ENCODE results near the gene PPP4R2. TPM values are rescaled to one million over a fixed set of nuclear protein-coding genes. Genes with fewer than 3 reads are reported as not detected.

PPP4R2 gene
- total and polyA plus RNA-seq, 10 of the 15 experiments (the other 5 are each of a cell fraction or from before 2014, with no cell fraction given): 16.7 to 83.4 (median 38.9) TPM

- no peak overlapping the region for H3K27ac ChIP-seq (ENCODE audit: control insufficient read depth, insufficient read depth)
- no TSS peak for BruUV-seq (replicated peaks)
- no peaks in the 10 kb centered on the region for H3K79me2 ChIP-seq (ENCODE audit: control insufficient read depth, insufficient read depth, low read length)
- H3K9me3 ChIP-seq (replicated peaks; ENCODE audit: control insufficient read depth, insufficient read depth, low read length): no peaks in the 10 kb centered on the region
- ChIA-PET POLR2A (interaction anchor here (0.9 kb wide), 1 partner anchor 19 kb away, joined by 4 read pairs; no protein-coding TSS in a partner anchor), RAD21 (ENCODE audit: unreplicated experiment) (interaction anchor here (1.0 kb wide), 2 partner anchors 78 to 80 kb away, joined by 3 read pairs; no protein-coding TSS in a partner anchor), SMC1A (ENCODE audit: uncharacterized antibody, unreplicated experiment) (interaction anchor here (0.8 to 2.2 kb wide), 3 partner anchors 10 to 24 kb away, joined by 5 to 13 read pairs (median 6); no protein-coding TSS in a partner anchor), CTCF (interaction anchor here (1.1 to 1.2 kb wide), 2 partner anchors 12 to 80 kb away, joined by 3 to 6 read pairs; no protein-coding TSS in a partner anchor)
- FAIRE-seq: no peak
- 0% methylated on average over 1 of the region's 1 CpG for WGBS (ENCODE audit: insufficient coverage, insufficient replicate concordance, low lambda C conversion rate, missing lambda C conversion rate)
- in situ Hi-C loops (cut with MboI): no loop called here
- ATAC-seq: no peak
- H2AFZ ChIP-seq (ENCODE audit: control insufficient read depth, low read depth, low read length): no peak overlapping the region
- peaks cover 25% of the 10 kb centered on the region for H3K4me1 ChIP-seq (ENCODE audit: control insufficient read depth, insufficient read depth, low read length)
- no peak overlapping the region for H3K9ac ChIP-seq (ENCODE audit: control insufficient read depth, insufficient read depth, low read length)
- no peaks in the 10 kb centered on the region for H3K36me3 ChIP-seq (ENCODE audit: control insufficient read depth in 2 of 2, insufficient read depth in 2 of 2, low read length in 1 of 2)
- no peaks in the 10 kb centered on the region for H3K27me3 ChIP-seq (replicated peaks in 1 of 2; ENCODE audit: control insufficient read depth in 2 of 2, insufficient read depth in 2 of 2, low read length in 1 of 2)
- H3K4me2 ChIP-seq (ENCODE audit: control insufficient read depth, insufficient read depth): no peak overlapping the region
- H4K20me1 ChIP-seq (ENCODE audit: control insufficient read depth, insufficient read depth): no peaks in the 10 kb centered on the region
- no peak for DNase-seq (ENCODE audit: low read depth, low spot score)
- intact Hi-C loops (cut with micrococcal nuclease; ENCODE audit: unreplicated experiment): loop anchor here (2.0 to 10.0 kb wide), 2 partner anchors 20 to 518 kb away; partner anchors contain the start of gene PPP4R2
- no peak overlapping the region for H3K4me3 ChIP-seq
- no peak for TF ChIP-seq RB1 (IDR thresholded peaks at IDR 0.05; ENCODE audit: borderline replicate concordance)
- TF ChIP-seq ETV6 (conservative IDR thresholded peaks at IDR 0.05 in 1 of 2, IDR thresholded peaks at IDR 0.05 in 1 of 2; ENCODE audit: borderline replicate concordance in 1 of 2, low read depth in 1 of 2): no peak
- no peak for TF ChIP-seq WRNIP1 (IDR thresholded peaks at IDR 0.05; ENCODE audit: borderline replicate concordance, low read depth, low read length)
- TF ChIP-seq ZNF687 (IDR thresholded peaks at IDR 0.05): no peak
- no peak for TF ChIP-seq SMARCA5 (IDR thresholded peaks at IDR 0.05)
- TF ChIP-seq, protein P1, sequence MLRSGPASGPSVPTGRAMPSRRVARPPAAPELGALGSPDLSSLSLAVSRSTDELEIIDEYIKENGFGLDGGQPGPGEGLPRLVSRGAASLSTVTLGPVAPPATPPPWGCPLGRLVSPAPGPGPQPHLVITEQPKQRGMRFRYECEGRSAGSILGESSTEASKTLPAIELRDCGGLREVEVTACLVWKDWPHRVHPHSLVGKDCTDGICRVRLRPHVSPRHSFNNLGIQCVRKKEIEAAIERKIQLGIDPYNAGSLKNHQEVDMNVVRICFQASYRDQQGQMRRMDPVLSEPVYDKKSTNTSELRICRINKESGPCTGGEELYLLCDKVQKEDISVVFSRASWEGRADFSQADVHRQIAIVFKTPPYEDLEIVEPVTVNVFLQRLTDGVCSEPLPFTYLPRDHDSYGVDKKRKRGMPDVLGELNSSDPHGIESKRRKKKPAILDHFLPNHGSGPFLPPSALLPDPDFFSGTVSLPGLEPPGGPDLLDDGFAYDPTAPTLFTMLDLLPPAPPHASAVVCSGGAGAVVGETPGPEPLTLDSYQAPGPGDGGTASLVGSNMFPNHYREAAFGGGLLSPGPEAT (IDR thresholded peaks at IDR 0.05; ENCODE audit: low read depth): no peak
- no peak for TF ChIP-seq MXI1 (IDR thresholded peaks at IDR 0.05; ENCODE audit: low read depth, low read length)
- no peak for TF ChIP-seq REST (IDR thresholded peaks at IDR 0.05; ENCODE audit: low read depth, low read length)
- TF ChIP-seq BCL11A (IDR thresholded peaks at IDR 0.05; ENCODE audit: low read depth, low read length): no peak
- no peak for TF ChIP-seq IKZF1 (conservative IDR thresholded peaks at IDR 0.05)
- TF ChIP-seq, protein P2, sequence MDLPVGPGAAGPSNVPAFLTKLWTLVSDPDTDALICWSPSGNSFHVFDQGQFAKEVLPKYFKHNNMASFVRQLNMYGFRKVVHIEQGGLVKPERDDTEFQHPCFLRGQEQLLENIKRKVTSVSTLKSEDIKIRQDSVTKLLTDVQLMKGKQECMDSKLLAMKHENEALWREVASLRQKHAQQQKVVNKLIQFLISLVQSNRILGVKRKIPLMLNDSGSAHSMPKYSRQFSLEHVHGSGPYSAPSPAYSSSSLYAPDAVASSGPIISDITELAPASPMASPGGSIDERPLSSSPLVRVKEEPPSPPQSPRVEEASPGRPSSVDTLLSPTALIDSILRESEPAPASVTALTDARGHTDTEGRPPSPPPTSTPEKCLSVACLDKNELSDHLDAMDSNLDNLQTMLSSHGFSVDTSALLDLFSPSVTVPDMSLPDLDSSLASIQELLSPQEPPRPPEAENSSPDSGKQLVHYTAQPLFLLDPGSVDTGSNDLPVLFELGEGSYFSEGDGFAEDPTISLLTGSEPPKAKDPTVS (IDR thresholded peaks at IDR 0.05; ENCODE audit: low read depth, low read length): no peak
- TF ChIP-seq, protein P3, sequence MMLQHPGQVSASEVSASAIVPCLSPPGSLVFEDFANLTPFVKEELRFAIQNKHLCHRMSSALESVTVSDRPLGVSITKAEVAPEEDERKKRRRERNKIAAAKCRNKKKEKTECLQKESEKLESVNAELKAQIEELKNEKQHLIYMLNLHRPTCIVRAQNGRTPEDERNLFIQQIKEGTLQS (IDR thresholded peaks at IDR 0.05; ENCODE audit: borderline replicate concordance, extremely low read depth, low read depth, low read length): no peak
Observed at GRCh38 chr3:72976281-72976741, 20.3 kb upstream of the PPP4R2 start.
